GM18498 (cell line): ENCODE measurements around the gene ERBB4.

Source experiments
- ATAC-seq: cut with Tn5 transposase; IDR thresholded peaks from one replicate; pipeline ENCODE4 v1.9.1; 2021; ENCODE audit warnings: mild to moderate bottlenecking, moderate library complexity; ENCODE audit not compliant: unreplicated experiment

ERBB4 gene

GRCh38 chr2:212441141-212441540 lies 97.5 kb downstream of the ERBB4 start:
- no peak for ATAC-seq

- ATAC-seq: no peak
Observed at GRCh38 chr2:212428681-212429478, 109.7 kb downstream of the ERBB4 start.

GRCh38 chr2:212427638-212428037 lies 111.0 kb downstream of the ERBB4 start:
- no peak for ATAC-seq

GRCh38 chr2:212426637-212427412 lies 111.8 kb downstream of the ERBB4 start:
- no peak for ATAC-seq

- ATAC-seq: no peak
Observed at GRCh38 chr2:212424082-212424481, 114.5 kb downstream of the ERBB4 start.

GRCh38 chr2:212423089-212423488 lies 115.5 kb downstream of the ERBB4 start:
- ATAC-seq: no peak

DNA sequence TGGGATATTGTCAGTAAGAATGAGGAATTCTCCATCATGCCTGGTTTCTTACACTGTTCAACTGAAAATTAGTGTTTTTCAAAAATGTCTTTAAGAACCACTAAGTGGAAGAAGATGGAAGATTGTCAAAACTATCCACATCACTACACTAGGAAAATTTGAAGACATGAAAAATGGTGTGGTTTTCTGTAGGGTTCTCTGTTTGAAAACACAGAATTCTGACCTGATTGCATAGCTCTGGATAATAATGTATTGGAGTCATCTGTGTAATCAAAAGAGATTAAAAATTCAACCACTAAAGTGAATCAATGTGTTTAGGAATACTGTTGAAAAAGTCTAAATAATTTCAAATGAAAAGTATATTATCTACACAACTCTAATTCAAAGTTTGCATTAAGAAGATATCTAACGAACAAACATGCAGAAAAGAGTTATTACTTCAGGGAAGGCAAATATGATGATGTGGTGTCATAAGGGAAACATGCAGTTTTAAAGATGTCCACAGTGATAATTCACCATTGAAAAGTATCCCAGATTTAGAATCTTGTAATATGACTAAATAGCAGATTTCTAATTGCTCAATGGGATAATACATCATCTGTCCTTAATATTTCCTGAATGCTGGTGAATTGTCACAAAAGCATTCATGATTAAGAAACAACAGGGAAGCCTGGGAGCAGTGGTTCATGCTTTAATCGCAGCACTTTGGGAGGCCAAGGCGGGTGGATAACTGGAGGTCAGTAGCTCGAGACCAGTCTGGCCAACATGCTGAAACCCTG lies 116.9 kb downstream of the ERBB4 start:
- ATAC-seq: no peak

GRCh38 chr2:212416086-212416485 lies 122.5 kb downstream of the ERBB4 start:
- no peak for ATAC-seq

GRCh38 chr2:212414767-212415211 lies 123.8 kb downstream of the ERBB4 start:
- no peak for ATAC-seq

GRCh38 chr2:212409560-212409959 lies 129.0 kb downstream of the ERBB4 start:
- ATAC-seq: no peak

GRCh38 chr2:212408524-212408923 lies 130.1 kb downstream of the ERBB4 start:
- ATAC-seq: no peak

DNA sequence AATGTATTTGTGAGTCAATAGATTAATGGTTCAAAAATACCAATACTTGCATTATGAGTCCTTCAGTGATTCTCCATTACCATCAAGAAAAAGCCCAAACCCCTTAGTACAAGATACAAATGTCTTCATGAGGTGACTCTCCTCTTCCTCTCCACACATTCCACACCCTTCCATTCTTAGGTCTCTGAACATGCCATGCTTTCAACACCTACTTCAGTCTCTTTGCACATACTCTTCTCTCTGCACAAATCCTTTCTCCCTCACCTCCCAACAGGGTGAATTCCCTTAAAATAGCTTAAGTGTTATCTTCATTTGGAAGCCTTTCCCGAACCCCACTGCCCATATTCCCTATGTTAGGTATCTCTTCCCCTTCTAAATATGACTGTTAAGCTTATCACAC lies 131.9 kb downstream of the ERBB4 start:
- ATAC-seq: no peak

DNA sequence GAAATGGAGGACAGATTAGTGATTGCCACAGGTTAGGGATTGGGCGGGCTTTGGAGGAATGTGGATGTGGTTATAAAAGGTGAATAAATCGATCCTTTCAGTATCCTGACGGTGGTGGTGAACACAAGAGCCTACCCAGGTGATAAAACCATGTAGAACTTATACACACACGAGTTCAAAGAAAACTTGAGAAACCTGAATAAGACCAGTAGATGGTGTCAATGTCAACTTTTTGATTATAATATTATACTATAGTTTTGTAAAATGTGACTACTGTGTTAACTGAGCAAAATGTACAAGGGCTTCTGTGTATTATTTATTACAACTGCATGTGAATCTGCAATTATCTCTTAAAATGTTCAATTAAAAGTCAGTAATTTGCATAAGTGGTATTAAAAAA lies 136.3 kb downstream of the ERBB4 start:
- no peak for ATAC-seq

- ATAC-seq: no peak
Observed at GRCh38 chr2:212398316-212398715, 140.3 kb downstream of the ERBB4 start.

- ATAC-seq: no peak
Observed at GRCh38 chr2:212392544-212392943, 146.1 kb downstream of the ERBB4 start.

GRCh38 chr2:212392043-212392442 lies 146.6 kb downstream of the ERBB4 start:
- no peak for ATAC-seq

DNA sequence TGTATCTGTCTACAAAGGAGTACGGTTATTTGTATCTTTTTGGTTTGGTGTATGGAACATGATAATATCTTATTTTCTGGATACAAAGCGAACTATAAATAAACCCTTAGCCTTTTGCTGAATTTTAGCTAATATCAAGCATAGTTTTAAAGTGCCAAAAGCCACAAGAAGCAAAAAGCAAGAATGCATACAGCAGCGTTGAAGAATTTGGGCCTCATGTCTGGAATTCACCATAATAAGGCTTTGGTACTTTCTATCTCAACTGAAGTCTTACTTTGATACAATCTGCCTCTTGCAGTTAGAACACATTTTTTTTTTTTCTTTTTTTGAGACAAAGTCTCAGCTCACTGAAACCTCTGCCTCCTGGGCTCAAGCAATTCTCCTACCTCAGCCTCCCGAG lies 151.5 kb downstream of the ERBB4 start:
- ATAC-seq: no peak

DNA sequence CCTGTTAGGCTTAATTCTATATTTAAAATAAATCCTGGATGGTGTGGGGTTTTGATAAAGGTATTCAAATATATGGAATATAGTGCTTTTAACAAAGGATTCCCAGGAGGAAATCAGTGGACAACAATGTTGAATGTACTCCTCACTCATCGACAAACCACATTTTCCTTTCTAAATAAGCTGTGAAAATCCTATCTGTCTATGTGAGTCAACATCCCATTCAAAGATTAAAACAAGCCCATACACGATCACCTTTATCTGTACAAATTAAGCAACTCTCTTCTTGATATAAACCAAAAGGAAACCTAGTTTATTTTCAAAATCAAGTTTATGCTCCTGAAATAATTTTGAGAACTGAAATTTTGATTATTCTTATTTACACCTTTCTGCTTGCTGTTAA lies 153.4 kb downstream of the ERBB4 start:
- ATAC-seq: no peak

DNA sequence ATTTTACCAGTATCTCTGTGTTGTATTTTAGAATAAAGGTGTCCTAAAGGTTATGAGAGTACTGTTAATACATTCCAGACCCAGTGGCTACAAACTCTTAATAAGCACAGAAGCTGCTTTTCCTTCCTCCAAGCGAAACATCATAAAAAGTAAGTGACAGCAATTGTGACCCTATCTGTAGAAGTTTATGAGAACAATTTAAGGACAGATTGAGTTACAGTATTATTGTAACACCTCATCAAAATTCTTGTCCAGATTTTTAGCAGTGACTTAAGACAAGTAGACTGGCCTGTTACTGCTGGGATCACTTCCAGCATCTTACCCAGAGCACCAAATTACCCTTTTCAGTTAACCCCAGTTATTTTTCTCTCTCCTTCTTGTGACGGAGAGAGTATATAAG lies 154.6 kb downstream of the ERBB4 start:
- no peak for ATAC-seq

DNA sequence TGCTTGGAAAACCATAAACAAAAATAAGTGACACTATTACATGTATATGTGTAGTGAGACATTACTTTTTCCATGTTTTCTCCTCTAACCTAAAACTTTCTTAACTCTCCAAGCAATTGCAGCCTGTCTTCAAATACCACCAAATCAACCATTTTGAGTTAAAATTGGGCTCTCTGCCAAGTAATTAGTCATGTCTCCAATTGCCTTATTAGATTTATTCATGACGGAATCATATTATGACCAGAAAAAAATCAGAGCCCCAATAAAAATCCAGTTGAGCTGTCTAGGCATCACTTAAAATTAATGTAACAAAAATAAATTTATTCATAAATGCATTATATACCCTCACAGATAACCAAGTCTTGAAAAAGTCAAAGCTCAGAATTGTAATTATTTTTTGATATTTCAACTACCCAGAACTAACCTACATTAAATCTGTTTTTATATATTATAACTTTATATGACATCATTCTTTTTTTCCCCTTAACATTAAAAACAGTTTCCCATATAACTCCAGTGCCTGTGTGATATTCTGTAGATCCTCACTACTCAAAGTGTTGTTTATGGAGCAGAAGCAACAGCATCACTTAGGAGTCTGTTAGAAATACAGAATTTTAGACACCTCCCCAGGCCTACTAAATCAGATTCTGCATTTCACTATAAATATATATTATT lies 157.0 kb downstream of the ERBB4 start:
- no peak for ATAC-seq

DNA sequence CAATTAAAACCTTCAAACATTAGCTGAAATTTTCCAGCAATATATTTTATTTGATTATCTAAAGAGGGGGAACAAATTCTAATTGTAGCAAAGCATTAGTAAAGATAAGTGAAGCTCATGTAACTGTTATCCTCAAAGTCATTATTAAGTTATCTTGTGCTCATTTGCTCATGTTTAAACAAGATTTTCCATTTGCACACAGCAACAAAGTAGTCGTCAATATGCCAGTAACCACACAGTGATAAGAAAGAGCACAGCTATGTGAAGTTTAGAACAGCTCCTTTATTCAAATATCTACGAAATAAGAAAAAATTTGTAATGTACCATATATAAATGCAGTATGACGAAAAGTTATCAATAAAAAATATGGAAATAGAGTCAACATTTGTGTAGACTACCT lies 159.5 kb downstream of the ERBB4 start:
- ATAC-seq: no peak
